ENCODE data around the gene SERGEF. TPM values are rescaled to one million over a fixed set of nuclear protein-coding genes. Genes with fewer than 3 reads are reported as not detected.

SERGEF gene
- total RNA-seq, 2 donors from 2014 or later = 26.7 to 42.1 TPM

DNA sequence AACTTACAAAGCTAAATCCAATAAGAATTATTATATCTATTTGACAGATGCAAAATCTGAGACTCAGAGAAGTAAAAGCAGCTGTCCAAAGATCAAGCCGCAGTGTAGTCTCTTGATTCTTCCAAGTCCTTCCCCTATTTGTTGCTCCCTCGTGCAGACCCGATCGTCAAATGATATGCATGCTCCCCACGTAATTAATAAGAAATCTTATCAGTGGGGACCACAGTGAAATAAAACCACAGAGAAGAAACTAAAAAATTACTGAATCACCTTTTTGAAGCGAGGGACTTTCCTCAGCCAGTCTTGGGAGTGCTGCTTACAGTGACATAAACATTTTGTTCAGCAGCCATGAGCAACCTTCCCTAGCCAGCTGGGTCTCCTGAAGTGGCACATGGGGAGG lies 64.6 kb downstream of the SERGEF start:
- Histone ChIP-seq H3K27ac (ENCODE audit: low read depth, low read length) (no peak overlapping the region), H3K4me1 (ENCODE audit: control insufficient read depth, insufficient read depth, low read length) (no peaks in the 10 kb centered on the region), H3K4me3 (ENCODE audit: low read length) (no peak overlapping the region), H3K9ac (ENCODE audit: extremely low read depth, low read length, poor library complexity, severe bottlenecking) (no peak overlapping the region), H3K9me3 (ENCODE audit: control insufficient read depth, low read length) (peaks cover 2% of the 10 kb centered on the region), H3K27me3 (ENCODE audit: control insufficient read depth, insufficient read depth, low read length, poor library complexity, severe bottlenecking) (no peaks in the 10 kb centered on the region), H3K36me3 (ENCODE audit: control insufficient read depth, insufficient read depth, low read length) (no peaks in the 10 kb centered on the region)
- peaks cover 11% of the 10 kb centered on the region for H3K36me3 Mint-ChIP-seq (ENCODE audit: low read depth)
- TF ChIP-seq, protein P1, sequence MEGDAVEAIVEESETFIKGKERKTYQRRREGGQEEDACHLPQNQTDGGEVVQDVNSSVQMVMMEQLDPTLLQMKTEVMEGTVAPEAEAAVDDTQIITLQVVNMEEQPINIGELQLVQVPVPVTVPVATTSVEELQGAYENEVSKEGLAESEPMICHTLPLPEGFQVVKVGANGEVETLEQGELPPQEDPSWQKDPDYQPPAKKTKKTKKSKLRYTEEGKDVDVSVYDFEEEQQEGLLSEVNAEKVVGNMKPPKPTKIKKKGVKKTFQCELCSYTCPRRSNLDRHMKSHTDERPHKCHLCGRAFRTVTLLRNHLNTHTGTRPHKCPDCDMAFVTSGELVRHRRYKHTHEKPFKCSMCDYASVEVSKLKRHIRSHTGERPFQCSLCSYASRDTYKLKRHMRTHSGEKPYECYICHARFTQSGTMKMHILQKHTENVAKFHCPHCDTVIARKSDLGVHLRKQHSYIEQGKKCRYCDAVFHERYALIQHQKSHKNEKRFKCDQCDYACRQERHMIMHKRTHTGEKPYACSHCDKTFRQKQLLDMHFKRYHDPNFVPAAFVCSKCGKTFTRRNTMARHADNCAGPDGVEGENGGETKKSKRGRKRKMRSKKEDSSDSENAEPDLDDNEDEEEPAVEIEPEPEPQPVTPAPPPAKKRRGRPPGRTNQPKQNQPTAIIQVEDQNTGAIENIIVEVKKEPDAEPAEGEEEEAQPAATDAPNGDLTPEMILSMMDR (conservative IDR thresholded peaks at IDR 0.05) = no peak
- WGBS, 2 experiments (ENCODE audit: insufficient coverage in 1 of 2, insufficient read length in 1 of 2) = 89 to 98% methylated on average over 5 to 6 of the region's 6 CpGs
- H3K27me3 Mint-ChIP-seq (ENCODE audit: insufficient read depth) = no peaks in the 10 kb centered on the region
- no peak for DNase-seq
- H3K4me1 Mint-ChIP-seq = no peaks in the 10 kb centered on the region
- H3K27ac Mint-ChIP-seq = no peak overlapping the region
- H3K9me3 Mint-ChIP-seq = peaks cover 6% of the 10 kb centered on the region
- no peak overlapping the region for H3K4me3 Mint-ChIP-seq

GRCh38 chr11:17939542-17939941 lies 73.3 kb downstream of the SERGEF start:
- DNase-seq = no peak
- H3K4me3 Mint-ChIP-seq = no peak overlapping the region

DNA sequence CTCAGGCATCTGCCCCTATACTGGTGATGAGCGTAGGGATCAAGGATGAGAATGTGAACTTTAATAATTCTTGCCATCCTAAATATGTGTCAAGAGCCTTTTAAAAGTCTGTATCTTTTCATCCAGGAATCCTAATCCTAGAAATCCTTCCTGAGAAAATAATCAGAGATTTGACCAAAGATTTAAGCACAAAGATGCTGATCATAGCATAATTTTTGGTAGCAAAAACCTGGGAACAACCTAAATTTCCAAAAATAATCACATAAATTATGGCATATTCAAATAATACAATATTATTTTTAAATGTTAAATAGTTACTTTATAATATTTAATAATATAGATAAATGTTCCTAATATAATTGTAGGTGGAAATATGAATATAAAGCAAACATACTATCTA lies 76.1 kb downstream of the SERGEF start:
- H3K4me1 Mint-ChIP-seq = no peaks in the 10 kb centered on the region

More at GRCh38 chr11:17939542-17939941, 73.3 kb downstream of the SERGEF start:
- Mint-ChIP-seq H3K4me1 (no peaks in the 10 kb centered on the region), H3K27ac (no peak overlapping the region), H3K9me3 (peaks cover 7% of the 10 kb centered on the region), H3K36me3 (ENCODE audit: low read depth) (peaks cover 5% of the 10 kb centered on the region), H3K27me3 (ENCODE audit: insufficient read depth) (no peaks in the 10 kb centered on the region)
- H3K36me3 ChIP-seq (ENCODE audit: control insufficient read depth, insufficient read depth, low read length) = no peaks in the 10 kb centered on the region
- no peak overlapping the region for H3K9ac ChIP-seq (ENCODE audit: extremely low read depth, low read length, poor library complexity, severe bottlenecking)
- WGBS, 2 experiments (ENCODE audit: insufficient coverage in 1 of 2, insufficient read length in 1 of 2) = 83 to 92% methylated on average over 1 of the region's 1 CpG
- no peaks in the 10 kb centered on the region for H3K4me1 ChIP-seq (ENCODE audit: control insufficient read depth, insufficient read depth, low read length)
- H3K4me3 ChIP-seq (ENCODE audit: low read length) = no peak overlapping the region
- no peak overlapping the region for H3K27ac ChIP-seq (ENCODE audit: low read depth, low read length)
- peaks cover 5% of the 10 kb centered on the region for H3K9me3 ChIP-seq (ENCODE audit: control insufficient read depth, low read length)
- H3K27me3 ChIP-seq (ENCODE audit: control insufficient read depth, insufficient read depth, low read length, poor library complexity, severe bottlenecking) = no peaks in the 10 kb centered on the region
- TF ChIP-seq, protein P1 (conservative IDR thresholded peaks at IDR 0.05) = no peak

More for the DNA sequence above, 76.1 kb downstream of the SERGEF start:
- Histone ChIP-seq H3K9me3 (ENCODE audit: control insufficient read depth, low read length) (no peaks in the 10 kb centered on the region), H3K4me1 (ENCODE audit: control insufficient read depth, insufficient read depth, low read length) (no peaks in the 10 kb centered on the region), H3K4me3 (ENCODE audit: low read length) (no peak overlapping the region), H3K9ac (ENCODE audit: extremely low read depth, low read length, poor library complexity, severe bottlenecking) (no peak overlapping the region), H3K27me3 (ENCODE audit: control insufficient read depth, insufficient read depth, low read length, poor library complexity, severe bottlenecking) (no peaks in the 10 kb centered on the region), H3K27ac (ENCODE audit: low read depth, low read length) (no peak overlapping the region), H3K36me3 (ENCODE audit: control insufficient read depth, insufficient read depth, low read length) (no peaks in the 10 kb centered on the region)
- H3K27me3 Mint-ChIP-seq (ENCODE audit: insufficient read depth) = no peaks in the 10 kb centered on the region
- H3K36me3 Mint-ChIP-seq (ENCODE audit: low read depth) = no peaks in the 10 kb centered on the region
- WGBS, 2 experiments (ENCODE audit: insufficient coverage in 1 of 2, insufficient read length in 1 of 2) = 100% methylated on average over 1 of the region's 1 CpG
- no peak overlapping the region for H3K4me3 Mint-ChIP-seq
- TF ChIP-seq, protein P1 (conservative IDR thresholded peaks at IDR 0.05) = no peak
- no peak overlapping the region for H3K27ac Mint-ChIP-seq
- no peaks in the 10 kb centered on the region for H3K9me3 Mint-ChIP-seq
- no peak for DNase-seq
